GM12801 (cell line): ENCODE data around the gene AFAP1L1.

Experiments
- CTCF ChIP-seq: IDR thresholded peaks from one replicate; pipeline ENCODE4 v1.5.1; 2011; ENCODE audit warnings: control low read depth; ENCODE audit not compliant: insufficient read length; ENCODE audit errors: extremely low read depth

AFAP1L1 gene

DNA sequence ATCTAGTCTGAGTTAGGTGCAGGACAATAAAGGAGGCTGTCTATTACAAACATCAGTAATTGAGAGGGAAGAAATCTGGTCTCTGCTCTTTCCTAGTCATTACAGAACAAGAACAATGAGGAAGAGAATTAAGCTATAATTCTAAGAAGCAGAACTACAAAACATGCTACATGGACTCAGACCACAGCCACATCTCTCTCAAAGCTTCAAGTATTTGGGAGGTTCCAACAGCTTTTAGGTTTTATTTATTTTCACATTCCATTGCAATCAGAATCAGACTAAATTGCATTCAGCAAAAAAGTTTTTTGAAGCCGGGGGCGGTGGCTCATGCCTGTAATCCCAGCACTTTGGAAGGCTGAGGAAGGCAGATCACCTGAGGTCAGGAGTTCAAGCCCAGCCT lies 72.5 kb downstream of the AFAP1L1 start:
- no peak for TF ChIP-seq CTCF

- TF ChIP-seq CTCF = no peak
These were observed 73.7 kb downstream of the AFAP1L1 start, which contains the start of gene GRPEL2 for GRCh38 chr5:149345147-149345891. Gene GRPEL2 (plus strand): TSS chr5:149345499. CDS start chr5:149345540, 41 bp downstream.

- TF ChIP-seq CTCF = no peak
These were observed 74.2 kb downstream of the AFAP1L1 start for GRCh38 chr5:149345892-149346222.

- TF ChIP-seq CTCF = no peak
These were observed 76.9 kb downstream of the AFAP1L1 start for GRCh38 chr5:149348518-149348917.

DNA sequence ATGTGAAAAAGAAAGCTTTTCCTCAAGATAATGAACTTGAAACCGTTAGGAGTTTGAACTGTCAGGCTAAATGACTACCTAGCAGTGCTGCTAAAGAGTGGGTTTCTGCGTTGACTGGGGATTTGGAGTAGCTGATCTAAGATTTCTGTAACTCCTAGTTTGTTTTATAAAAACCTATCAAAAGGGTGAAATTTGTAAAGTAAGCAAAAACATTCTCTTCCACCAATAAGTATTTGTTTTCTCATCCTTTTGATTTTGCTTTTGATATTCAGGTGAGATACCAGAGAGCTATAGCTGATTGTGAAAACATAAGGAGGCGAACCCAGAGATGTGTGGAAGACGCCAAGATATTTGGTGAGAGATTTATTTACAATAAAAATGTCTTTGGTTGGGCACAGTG lies 77.7 kb downstream of the AFAP1L1 start:
- TF ChIP-seq CTCF = no peak

- TF ChIP-seq CTCF = no peak
These were observed 80.5 kb downstream of the AFAP1L1 start for GRCh38 chr5:149352169-149352568.

DNA sequence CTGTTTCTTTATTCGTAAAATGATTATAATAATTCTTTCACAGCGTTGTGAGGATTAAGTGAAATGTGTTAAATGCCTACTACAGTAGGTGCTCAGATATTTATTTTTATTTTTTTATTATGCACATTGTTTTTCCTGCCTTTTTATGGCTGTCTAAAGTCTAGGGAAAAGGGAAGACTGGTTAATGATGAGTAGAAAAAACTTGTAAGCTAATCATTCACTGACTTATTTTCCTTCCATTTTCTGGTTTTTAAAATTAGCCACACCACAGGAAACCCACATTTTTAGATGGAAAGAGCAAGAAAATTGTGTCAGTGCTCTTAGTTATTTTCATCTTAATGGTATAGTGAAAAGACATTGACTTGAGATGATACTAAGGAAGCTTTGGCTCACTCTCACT lies 82.3 kb downstream of the AFAP1L1 start:
- no peak for TF ChIP-seq CTCF
